ENCODE results near the gene FARP1.

Gene FARP1

DNA sequence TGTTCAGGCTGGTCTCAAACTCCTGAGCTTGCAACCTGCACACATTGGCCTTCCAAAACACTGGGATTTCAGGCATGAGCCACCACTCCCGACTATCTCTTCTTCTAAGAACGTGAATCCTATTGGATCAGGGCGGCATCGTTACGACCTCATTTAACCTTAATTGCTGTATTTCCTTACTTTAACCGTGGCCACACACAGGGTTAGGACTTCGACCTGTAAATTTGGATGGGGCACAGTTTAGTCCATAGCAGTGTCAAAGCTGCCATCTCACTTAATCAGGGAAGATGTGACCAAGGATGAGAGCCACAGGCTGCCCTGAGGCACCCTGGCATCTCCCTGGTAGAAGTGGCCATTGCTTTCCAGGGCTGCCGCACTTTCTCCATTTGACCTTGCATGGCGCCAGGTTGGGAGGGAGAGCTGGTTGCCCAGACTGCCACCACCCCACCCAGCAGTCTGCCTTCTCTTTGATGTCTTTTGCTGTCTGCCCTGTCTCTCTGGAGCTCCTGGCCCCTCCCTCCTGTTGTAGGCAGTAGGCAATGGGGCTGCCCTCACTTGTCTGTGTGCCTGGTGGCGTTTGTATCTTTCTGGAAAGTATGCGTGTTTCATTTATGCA is 175.5 kb downstream of the FARP1 start:
- Histone ChIP-seq H3K4me1 (ENCODE audit: low read depth, poor library complexity, severe bottlenecking) (no peaks in the 10 kb centered on the region), H3K27ac (no peak overlapping the region), H3K36me3 (ENCODE audit: insufficient read depth) (no peaks in the 10 kb centered on the region), H4K20me1 (ENCODE audit: insufficient read depth) (no peaks in the 10 kb centered on the region), H2AFZ (ENCODE audit: low read depth) (no peak overlapping the region), H3K4me2 (no peak overlapping the region), H3K79me2 (ENCODE audit: insufficient read depth, low read depth) (no peaks in the 10 kb centered on the region), H3K9ac (no peak overlapping the region), H3K27me3 (ENCODE audit: insufficient read depth, low read depth) (no peaks in the 10 kb centered on the region), H3K4me3 (IDR thresholded peaks at IDR 0.05; ENCODE audit: insufficient read depth, low read depth, low read length) (no peak overlapping the region)
- no peak for TF ChIP-seq CTCF (conservative IDR thresholded peaks at IDR 0.05; ENCODE audit: low read depth, low read length)

- Histone ChIP-seq H3K27me3 (ENCODE audit: insufficient read depth, low read depth) (no peaks in the 10 kb centered on the region), H2AFZ (ENCODE audit: low read depth) (no peak overlapping the region), H3K4me3 (IDR thresholded peaks at IDR 0.05; ENCODE audit: insufficient read depth, low read depth, low read length) (no peak overlapping the region), H4K20me1 (ENCODE audit: insufficient read depth) (no peaks in the 10 kb centered on the region), H3K4me1 (ENCODE audit: low read depth, poor library complexity, severe bottlenecking) (no peaks in the 10 kb centered on the region), H3K4me2 (no peak overlapping the region), H3K79me2 (ENCODE audit: insufficient read depth, low read depth) (no peaks in the 10 kb centered on the region), H3K9ac (no peak overlapping the region), H3K27ac (no peak overlapping the region), H3K36me3 (ENCODE audit: insufficient read depth) (no peaks in the 10 kb centered on the region)
- no peak for TF ChIP-seq CTCF (conservative IDR thresholded peaks at IDR 0.05; ENCODE audit: low read depth, low read length)
Observed at GRCh38 chr13:98320561-98321105, 177.7 kb downstream of the FARP1 start.

DNA sequence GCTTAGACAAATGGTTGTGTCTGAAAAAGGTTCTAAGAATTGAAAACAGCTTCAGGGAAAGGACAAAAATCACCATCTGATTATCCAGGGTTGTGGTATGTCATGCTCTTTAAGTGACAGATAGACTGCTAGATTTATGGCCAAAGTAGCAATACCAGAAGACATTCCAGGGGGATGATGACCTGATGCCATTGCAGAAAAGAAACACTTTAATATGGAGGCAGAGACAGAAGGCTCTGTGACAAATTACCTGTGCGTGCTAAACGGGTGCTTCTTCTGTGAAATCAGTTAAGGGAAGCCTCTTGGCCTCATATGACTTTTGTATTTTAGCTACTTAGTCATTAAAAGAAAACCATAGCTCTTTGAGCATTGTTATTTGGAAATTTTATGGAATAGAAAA is 178.5 kb downstream of the FARP1 start:
- Histone ChIP-seq H3K27me3 (ENCODE audit: insufficient read depth, low read depth) (no peaks in the 10 kb centered on the region), H3K27ac (no peak overlapping the region), H3K4me1 (ENCODE audit: low read depth, poor library complexity, severe bottlenecking) (no peaks in the 10 kb centered on the region), H3K9ac (no peak overlapping the region), H3K4me2 (no peak overlapping the region), H4K20me1 (ENCODE audit: insufficient read depth) (no peaks in the 10 kb centered on the region), H3K4me3 (IDR thresholded peaks at IDR 0.05; ENCODE audit: insufficient read depth, low read depth, low read length) (no peak overlapping the region), H3K79me2 (ENCODE audit: insufficient read depth, low read depth) (no peaks in the 10 kb centered on the region), H2AFZ (ENCODE audit: low read depth) (no peak overlapping the region), H3K36me3 (ENCODE audit: insufficient read depth) (no peaks in the 10 kb centered on the region)
- TF ChIP-seq CTCF (conservative IDR thresholded peaks at IDR 0.05; ENCODE audit: low read depth, low read length) = no peak

DNA sequence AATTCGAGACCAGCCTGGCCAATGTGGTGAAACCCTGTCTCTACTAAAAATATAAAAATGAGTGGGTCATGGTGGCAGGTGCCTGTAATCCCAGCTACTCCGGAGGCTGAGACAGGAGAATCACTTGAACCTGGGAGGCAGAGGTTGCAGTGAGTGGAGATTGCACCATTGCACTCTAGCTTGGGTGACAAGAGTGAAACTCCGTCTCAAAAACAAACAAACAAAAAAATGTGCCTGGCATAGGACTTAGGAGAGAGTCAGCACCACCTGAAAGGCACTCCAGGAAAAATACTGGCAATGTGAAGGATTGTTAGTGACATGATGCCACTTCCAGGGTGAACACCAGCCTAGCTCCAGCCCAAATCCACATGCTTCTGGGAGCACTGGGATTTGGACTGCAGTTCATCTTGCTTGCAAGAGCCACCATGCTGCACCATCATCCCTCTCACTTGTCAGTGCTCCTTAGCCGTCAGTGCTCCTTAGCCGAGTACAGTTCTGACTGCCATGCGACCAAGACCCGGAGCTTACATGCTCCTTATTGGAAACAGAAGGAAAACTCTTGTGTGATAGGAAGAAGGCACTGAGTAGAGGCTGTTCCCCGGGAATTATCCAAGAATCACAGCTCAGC is 179.3 kb downstream of the FARP1 start:
- no peak for TF ChIP-seq CTCF (conservative IDR thresholded peaks at IDR 0.05; ENCODE audit: low read depth, low read length)
- Histone ChIP-seq H4K20me1 (ENCODE audit: insufficient read depth) (no peaks in the 10 kb centered on the region), H3K4me2 (no peak overlapping the region), H3K27me3 (ENCODE audit: insufficient read depth, low read depth) (no peaks in the 10 kb centered on the region), H3K27ac (no peak overlapping the region), H3K36me3 (ENCODE audit: insufficient read depth) (no peaks in the 10 kb centered on the region), H3K79me2 (ENCODE audit: insufficient read depth, low read depth) (no peaks in the 10 kb centered on the region), H3K9ac (no peak overlapping the region), H3K4me1 (ENCODE audit: low read depth, poor library complexity, severe bottlenecking) (no peaks in the 10 kb centered on the region), H2AFZ (ENCODE audit: low read depth) (no peak overlapping the region), H3K4me3 (IDR thresholded peaks at IDR 0.05; ENCODE audit: insufficient read depth, low read depth, low read length) (no peak overlapping the region)
